Vagina (tissue), 2 donors: ENCODE measurements around the gene RPL37A.

Experiments used
- POLR2A ChIP-seq, 2 donors: fragments of 450-650 bp; IDR thresholded peaks; one replicate each; pipeline ENCODE4 v1.6.1; 2017; ENCODE audit warnings: antibody characterized with exemption in 2 of 2, mild to moderate bottlenecking in 2 of 2, moderate library complexity in 2 of 2
- POLR2AphosphoS5 ChIP-seq, 2 donors: sonication (generic); formaldehyde crosslinking; IDR thresholded peaks; one replicate each; pipeline ENCODE4 v1.9.0; 2017; ENCODE audit warnings: antibody characterized with exemption in 2 of 2, mild to moderate bottlenecking in 2 of 2, low read depth in 1 of 2; ENCODE audit not compliant: insufficient read depth in 1 of 2
- TF ChIP-seq, protein P1 (sequence below), 3 experiments: fragments of 450-650 bp in 2 of 3; fragments of 200-600 bp in 1 of 3; sonication (generic) in 1 of 3; IDR thresholded peaks; one replicate each; pipeline ENCODE4 v1.5.1; 2017 to 2019; ENCODE audit warnings: antibody characterized with exemption in 3 of 3, mild to moderate bottlenecking in 2 of 3, moderate library complexity in 2 of 3

DNA sequence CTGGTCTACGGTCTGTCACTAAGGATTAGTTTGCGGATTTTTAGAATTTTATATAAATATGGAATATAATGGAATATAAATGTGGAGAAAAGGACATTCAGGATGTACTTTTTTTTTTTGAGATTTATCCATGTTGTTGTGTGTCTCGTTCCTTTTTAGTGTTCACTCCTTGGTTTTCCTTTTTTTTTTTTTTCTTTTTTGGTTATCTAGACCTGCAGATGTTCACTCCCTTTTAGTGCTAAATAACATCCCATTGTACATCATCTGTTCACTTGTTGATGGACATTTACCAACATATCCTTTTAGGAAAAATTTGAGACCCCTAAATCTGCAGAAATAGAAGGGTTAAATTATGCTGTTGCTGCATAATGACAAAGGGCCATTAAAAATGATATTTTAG, 25.5 kb upstream of the RPL37A start:
- TF ChIP-seq, protein P1, sequence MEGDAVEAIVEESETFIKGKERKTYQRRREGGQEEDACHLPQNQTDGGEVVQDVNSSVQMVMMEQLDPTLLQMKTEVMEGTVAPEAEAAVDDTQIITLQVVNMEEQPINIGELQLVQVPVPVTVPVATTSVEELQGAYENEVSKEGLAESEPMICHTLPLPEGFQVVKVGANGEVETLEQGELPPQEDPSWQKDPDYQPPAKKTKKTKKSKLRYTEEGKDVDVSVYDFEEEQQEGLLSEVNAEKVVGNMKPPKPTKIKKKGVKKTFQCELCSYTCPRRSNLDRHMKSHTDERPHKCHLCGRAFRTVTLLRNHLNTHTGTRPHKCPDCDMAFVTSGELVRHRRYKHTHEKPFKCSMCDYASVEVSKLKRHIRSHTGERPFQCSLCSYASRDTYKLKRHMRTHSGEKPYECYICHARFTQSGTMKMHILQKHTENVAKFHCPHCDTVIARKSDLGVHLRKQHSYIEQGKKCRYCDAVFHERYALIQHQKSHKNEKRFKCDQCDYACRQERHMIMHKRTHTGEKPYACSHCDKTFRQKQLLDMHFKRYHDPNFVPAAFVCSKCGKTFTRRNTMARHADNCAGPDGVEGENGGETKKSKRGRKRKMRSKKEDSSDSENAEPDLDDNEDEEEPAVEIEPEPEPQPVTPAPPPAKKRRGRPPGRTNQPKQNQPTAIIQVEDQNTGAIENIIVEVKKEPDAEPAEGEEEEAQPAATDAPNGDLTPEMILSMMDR (IDR thresholded peaks at IDR 0.05), result no peak
- TF ChIP-seq POLR2A (IDR thresholded peaks at IDR 0.05), result no peak
- no peak for TF ChIP-seq POLR2AphosphoS5 (IDR thresholded peaks at IDR 0.05; ENCODE audit: insufficient read depth in 1 of 2, low read depth in 1 of 2)
